HEK293T (cell line): ENCODE results near the gene EXOC6B.

Source experiments
- FOXK2 ChIP-seq: fragments of 450-650 bp; IDR thresholded peaks from 2 replicates; pipeline ENCODE4 v1.6.1; 2016; ENCODE audit warnings: mild to moderate bottlenecking
- FOXM1 ChIP-seq: fragments of 450-650 bp; IDR thresholded peaks from 2 replicates; pipeline ENCODE4 v1.6.1; 2017; ENCODE audit warnings: mild to moderate bottlenecking, borderline replicate concordance
- NFRKB ChIP-seq: fragments of 450-650 bp; IDR thresholded peaks from 2 replicates; pipeline ENCODE4 v1.6.1; 2016; ENCODE audit warnings: mild to moderate bottlenecking, moderate library complexity

GRCh38 chr2:72849138-72849462, 23.3 kb upstream of the EXOC6B start:
- no peak for TF ChIP-seq NFRKB
- no peak for TF ChIP-seq FOXK2
- no peak for TF ChIP-seq FOXM1
